IMR-90 (cell line): ENCODE results near the gene INSYN2A. TPM values are rescaled to one million over a fixed set of nuclear protein-coding genes. Genes with fewer than 3 reads are reported as not detected.

Experiments
- ATAC-seq: fragments of 200-7000 bp; cut with Tn5 transposase; 2 replicates; pipeline ENCODE4 v1.9.1; 2020; ENCODE audit warnings: low read depth, mild to moderate bottlenecking, moderate library complexity
- BruUV-seq: library from RNA; stranded (reverse); fragments of 400-500 nt; replicated peaks from 2 replicates; lab custom pipeline; 2021; lab: Mats Ljungman, UMichigan
- CTCF ChIA-PET: fragments of 300-600 bp; formaldehyde crosslinking; extraction: SDS; loops from one replicate; lab custom pipeline; 2021; ENCODE audit warnings: antibody characterized with exemption; lab: Yijun Ruan, JAX
- POLR2A ChIA-PET: fragments of 300-600 bp; sonication (Branson Sonifier 250); formaldehyde crosslinking; loops from one replicate; lab custom pipeline; 2022; ENCODE audit warnings: antibody characterized with exemption; ENCODE audit not compliant: unreplicated experiment; lab: Charles Lee
- DNase-seq: peaks from one replicate; pipeline ENCODE4 v3.0.0; 2013
- H2AFZ ChIP-seq: replicated peaks from 2 replicates; pipeline ENCODE3; 2013; ENCODE audit warnings: low read length, mild to moderate bottlenecking; ENCODE audit not compliant: poor library complexity
- H2AK5ac ChIP-seq: 2 replicates; pipeline ENCODE4 v1.6.1; 2013; ENCODE audit warnings: low read depth, low read length, inconsistent platforms
- H2AK9ac ChIP-seq: replicated peaks from 2 replicates; pipeline ENCODE3; 2013; ENCODE audit warnings: mild to moderate bottlenecking, low read depth, low read length, moderate library complexity; ENCODE audit not compliant: poor library complexity
- H2BK120ac ChIP-seq: 2 replicates; pipeline ENCODE4 v1.6.1; 2013; ENCODE audit warnings: low read depth, low read length, inconsistent platforms
- H2BK15ac ChIP-seq: 3 replicates; pipeline ENCODE4 v1.6.1; 2013; ENCODE audit warnings: low read depth, low read length, inconsistent platforms
- H2BK20ac ChIP-seq: 2 replicates; pipeline ENCODE4 v1.6.1; 2013; ENCODE audit warnings: low read depth, mild to moderate bottlenecking, inconsistent platforms, low read length, moderate library complexity
- H2BK5ac ChIP-seq: 2 replicates; pipeline ENCODE4 v1.6.1; 2013; ENCODE audit warnings: mild to moderate bottlenecking, low read depth, low read length, inconsistent platforms; ENCODE audit not compliant: poor library complexity, severe bottlenecking
- H3K14ac ChIP-seq: replicated peaks from 2 replicates; pipeline ENCODE4 v1.6.1; 2013; ENCODE audit warnings: low read depth, low read length, inconsistent platforms
- H3K18ac ChIP-seq: 2 replicates; pipeline ENCODE4 v1.6.1; 2013; ENCODE audit warnings: low read depth, low read length, control low read depth
- H3K23ac ChIP-seq: 2 replicates; pipeline ENCODE4 v1.6.1; 2013; ENCODE audit warnings: low read depth, low read length, inconsistent platforms
- H3K27ac ChIP-seq: 2 replicates; pipeline ENCODE4 v1.5.1; 2013; ENCODE audit warnings: mild to moderate bottlenecking, control low read depth, low read length; ENCODE audit not compliant: insufficient read depth
- H3K27me3 ChIP-seq: 2 replicates; pipeline ENCODE4 v1.6.1; 2013; ENCODE audit warnings: low read length; ENCODE audit not compliant: control insufficient read depth, insufficient read depth
- H3K36me3 ChIP-seq: 2 replicates; pipeline ENCODE4 v1.6.1; 2013; ENCODE audit warnings: low read length, mixed read lengths; ENCODE audit not compliant: control insufficient read depth, insufficient read depth
- H3K4ac ChIP-seq: 2 replicates; pipeline ENCODE4 v1.6.1; 2013; ENCODE audit warnings: low read depth, low read length, inconsistent platforms
- H3K4me1 ChIP-seq: 2 replicates; pipeline ENCODE4 v1.6.1; 2013; ENCODE audit warnings: low read length, mixed read lengths; ENCODE audit not compliant: control insufficient read depth, insufficient read depth
- H3K4me2 ChIP-seq: 2 replicates; pipeline ENCODE4 v1.6.1; 2013; ENCODE audit warnings: low read depth, mild to moderate bottlenecking, control low read depth, low read length, moderate library complexity
- H3K4me3 ChIP-seq: 2 replicates; pipeline ENCODE4 v1.5.1; 2013; ENCODE audit warnings: low read depth, mild to moderate bottlenecking, control low read depth, low read length, moderate library complexity; ENCODE audit not compliant: insufficient read depth
- H3K56ac ChIP-seq: 2 replicates; pipeline ENCODE4 v1.6.1; 2013; ENCODE audit warnings: low read length, inconsistent platforms; ENCODE audit not compliant: insufficient read depth; ENCODE audit errors: extremely low read depth
- H3K79me1 ChIP-seq, 2 experiments: 2 replicates each; pipeline ENCODE4 v1.6.1; 2013; ENCODE audit warnings: low read length in 2 of 2, inconsistent platforms in 1 of 2, low read depth in 1 of 2
- H3K9ac ChIP-seq: 2 replicates; pipeline ENCODE4 v1.6.1; 2013; ENCODE audit warnings: low read depth, low read length, control low read depth
- H3K9me1 ChIP-seq: 2 replicates; pipeline ENCODE4 v1.6.1; 2013; ENCODE audit warnings: low read length, inconsistent platforms; ENCODE audit not compliant: insufficient read depth
- H3K9me3 ChIP-seq: 2 replicates; pipeline ENCODE4 v1.6.1; 2013; ENCODE audit warnings: low read length; ENCODE audit not compliant: control insufficient read depth, insufficient read depth
- H4K20me1 ChIP-seq: 2 replicates; pipeline ENCODE4 v1.6.1; 2013; ENCODE audit warnings: low read length, inconsistent platforms; ENCODE audit not compliant: insufficient read depth
- H4K5ac ChIP-seq: 2 replicates; pipeline ENCODE4 v1.6.1; 2013; ENCODE audit warnings: mild to moderate bottlenecking, low read depth, low read length, control low read depth
- H4K8ac ChIP-seq, 2 experiments: 2 replicates each; pipeline ENCODE4 v1.6.1; 2013; ENCODE audit warnings: low read depth in 2 of 2, low read length in 2 of 2, control low read depth in 1 of 2, inconsistent platforms in 1 of 2
- H4K91ac ChIP-seq: 2 replicates; pipeline ENCODE4 v1.6.1; 2013; ENCODE audit warnings: low read depth, low read length, inconsistent platforms; ENCODE audit not compliant: insufficient read depth
- CEBPB ChIP-seq: IDR thresholded peaks from 2 replicates; pipeline ENCODE4 v1.6.1; 2012; ENCODE audit warnings: low read depth, low read length, improper control_type of control experiment
- CHD1 ChIP-seq: IDR thresholded peaks from 2 replicates; pipeline ENCODE4 v1.6.1; 2012; ENCODE audit warnings: low read depth, low read length, improper control_type of control experiment
- ELK1 ChIP-seq: fragments of 150-350 bp; IDR thresholded peaks from 2 replicates; pipeline ENCODE4 v1.6.1; 2016; ENCODE audit warnings: low read depth, mild to moderate bottlenecking, low read length, moderate library complexity, borderline replicate concordance
- FOS ChIP-seq: fragments of 150-350 bp; IDR thresholded peaks from 2 replicates; pipeline ENCODE4 v1.6.1; 2016; ENCODE audit warnings: low read depth, low read length
- MAZ ChIP-seq: IDR thresholded peaks from 2 replicates; pipeline ENCODE4 v1.6.1; 2012; ENCODE audit warnings: low read depth, mild to moderate bottlenecking, low read length, improper control_type of control experiment, moderate library complexity, borderline replicate concordance
- NFE2L2 ChIP-seq: fragments of 150-350 bp; IDR thresholded peaks from 2 replicates; pipeline ENCODE4 v1.6.1; 2016; ENCODE audit warnings: low read depth, mild to moderate bottlenecking, low read length
- RAD21 ChIP-seq: IDR thresholded peaks from 2 replicates; pipeline ENCODE4 v1.6.1; 2012; ENCODE audit warnings: low read length, improper control_type of control experiment
- RCOR1 ChIP-seq: IDR thresholded peaks from 2 replicates; pipeline ENCODE4 v1.6.1; 2012; ENCODE audit warnings: mild to moderate bottlenecking, low read length, improper control_type of control experiment; ENCODE audit not compliant: insufficient replicate concordance
- RFX5 ChIP-seq: IDR thresholded peaks from 2 replicates; pipeline ENCODE4 v1.8.0; 2012; ENCODE audit warnings: low read depth, mild to moderate bottlenecking, low read length, moderate library complexity
- SMC3 ChIP-seq: fragments of 150-350 bp; IDR thresholded peaks from 2 replicates; pipeline ENCODE4 v1.6.1; 2016; ENCODE audit warnings: low read depth, mild to moderate bottlenecking, antibody characterized with exemption, low read length, moderate library complexity
- USF2 ChIP-seq: fragments of 150-350 bp; IDR thresholded peaks from 2 replicates; pipeline ENCODE4 v1.6.1; 2017; ENCODE audit warnings: mild to moderate bottlenecking, antibody characterized with exemption, low read length, low read depth
- WGBS, 2 experiments: methylation state at CpG; one replicate each; pipeline versions ENCODE4 v1.1.5 to v1.1.7; 2013; ENCODE audit warnings: missing lambda C conversion rate in 2 of 2; ENCODE audit not compliant: insufficient read length in 1 of 2; ENCODE audit errors: extremely low coverage in 2 of 2; 5-methylcytosine and 5-hydroxymethylcytosine counted together
- dilution Hi-C: fragments of 300-500 bp; cut with HindIII; formaldehyde crosslinking; loops from one replicate; pipeline ENCODE4 v1.14.3; 2018; ENCODE audit warnings: low sequenced_read_pairs; ENCODE audit not compliant: unreplicated experiment
- in situ Hi-C: fragments of 300-500 bp; cut with MboI; formaldehyde crosslinking; loops from 3 replicates; pipeline ENCODE4 v1.14.3; 2019; ENCODE audit warnings: low sequenced_read_pairs, inconsistent platforms, mixed read lengths
- intact Hi-C: fragments of 100-400 bp; cut with micrococcal nuclease; formaldehyde crosslinking; loops from 2 replicates; pipeline ENCODE4 v1.10.0; 2022
- polyA plus RNA-seq, 3 experiments: library from polyadenylated mRNA; depleted of rRNA; stranded (reverse); fragments of >200 nt; gene quantifications; 2 replicates each; pipeline ENCODE4 v1.2.3, GENCODE V29; 2012; ENCODE audit warnings: low replicate concordance in 1 of 3
- total RNA-seq: library from RNA; depleted of rRNA; stranded (reverse); fragments of >200 nt; gene quantifications from 2 replicates; pipeline ENCODE4 v1.2.3, GENCODE V29; 2012

The INSYN2A gene
- total and polyA plus RNA-seq, 2 of the 4 experiments (the other 2 are of a cell fraction), result 0.10 to 0.18 TPM

- Histone ChIP-seq H2AK5ac (no peak overlapping the region), H4K91ac (no peak overlapping the region), H3K18ac (no peak overlapping the region), H4K20me1 (peaks cover 5% of the 10 kb centered on the region; the same call in 1 of the 2 replicates), H3K9ac (no peak overlapping the region), H3K14ac (no peak overlapping the region), H2AK9ac (no peak overlapping the region), H3K4ac (no peak overlapping the region), H3K9me3 (no peaks in the 10 kb centered on the region), H3K79me1 (peaks cover 14 to 20% of the 10 kb centered on the region in 2 experiments; a peak in 3 of 4 replicates), H3K23ac (no peak overlapping the region), H3K27ac (no peak overlapping the region), H2BK5ac (no peak overlapping the region), H3K4me3 (no peak overlapping the region), H3K4me2 (no peak overlapping the region), H2BK20ac (no peak overlapping the region), H3K4me1 (no peaks in the 10 kb centered on the region), H2BK15ac (no peak overlapping the region), H2AFZ (no peak overlapping the region), H4K8ac (no peak overlapping the region), H3K9me1 (peaks cover 7% of the 10 kb centered on the region; the same call in 1 of the 2 replicates), H3K36me3 (peaks cover 17% of the 10 kb centered on the region; the same call in 1 of the 2 replicates), H3K56ac (no peak overlapping the region), H3K27me3 (no peaks in the 10 kb centered on the region), H4K5ac (no peak overlapping the region), H2BK120ac (no peak overlapping the region)
- no TSS peak for BruUV-seq
- ChIA-PET POLR2A (no interaction called here), CTCF (no interaction called here)
- intact Hi-C loops (no loop called here), in situ Hi-C loops (no loop called here), dilution Hi-C loops (no loop called here)
- ATAC-seq (no peak), DNase-seq (no peak)
- WGBS, 2 experiments, result 98% methylated on average over 21 of the region's 40 CpGs; no CpG with 5 or more reads in 1 of the 2 experiments
- TF ChIP-seq NFE2L2 (no peak), ELK1 (no peak), MAZ (no peak), RCOR1 (no peak), USF2 (no peak), CHD1 (no peak), SMC3 (no peak), FOS (no peak), RFX5 (no peak), RAD21 (no peak), CEBPB (no peak)
These were observed 20.9 kb downstream of the INSYN2A start for GRCh38 chr10:127175357-127176110.
